Esophagus squamous epithelium (tissue), 4 donors: Measurements from ENCODE around the gene SUGP1.

ENCODE experiments used
- CTCF ChIP-seq, 6 experiments: fragments of 450-650 bp in 4 of 6; fragments of 200-600 bp in 2 of 6; sonication (generic) in 2 of 6; IDR thresholded peaks; one replicate each; pipeline ENCODE4 v1.5.1; 2016 to 2019; ENCODE audit warnings: antibody characterized with exemption in 6 of 6, mild to moderate bottlenecking in 4 of 6, moderate library complexity in 4 of 6
- POLR2A ChIP-seq, 4 donors: fragments of 450-650 bp; IDR thresholded peaks; one replicate each; pipeline ENCODE4 v1.6.1; 2017; ENCODE audit warnings: antibody characterized with exemption in 4 of 4, mild to moderate bottlenecking in 4 of 4, moderate library complexity in 3 of 4

- no peak for TF ChIP-seq CTCF (IDR thresholded peaks at IDR 0.05)
- no peak for TF ChIP-seq POLR2A (IDR thresholded peaks at IDR 0.05)
These were observed 39.7 kb downstream of the SUGP1 start for GRCh38 chr19:19280561-19280960.
